HEK293T (cell line): Measurements from ENCODE around the gene HTT-AS.
A peak's percentile ranks its signal among the peaks of the same experiment; 100 is the strongest.
"Not testable (repeated sequence)": the region's sequence is repeated elsewhere in the genome, so short reads cannot be mapped to it uniquely, and the experiment has no call there.

Experiments
- CTCF ChIA-PET: fragments of 350-600 bp; formaldehyde crosslinking; extraction: SDS; loops from one replicate; lab custom pipeline; 2021; ENCODE audit warnings: antibody characterized with exemption, inconsistent platforms; lab: Yijun Ruan, JAX
- POLR2A ChIA-PET: fragments of 350-600 bp; formaldehyde crosslinking; extraction: SDS; loops from one replicate; lab custom pipeline; 2020; ENCODE audit warnings: antibody characterized with exemption, inconsistent platforms; lab: Yijun Ruan, JAX
- DNase-seq: peaks from one replicate; pipeline ENCODE4 v3.0.0; 2012; ENCODE audit warnings: mixed read lengths; ENCODE audit errors: extremely low spot score
- ARNT ChIP-seq: fragments of 450-650 bp; IDR thresholded peaks from 2 replicates; pipeline ENCODE4 v1.6.1; 2017; ENCODE audit warnings: mild to moderate bottlenecking
- BHLHE40 ChIP-seq: fragments of 450-650 bp; IDR thresholded peaks from 2 replicates; pipeline ENCODE4 v1.6.1; 2016; ENCODE audit warnings: mild to moderate bottlenecking, moderate library complexity, borderline replicate concordance
- CTBP1 ChIP-seq: fragments of 450-650 bp; IDR thresholded peaks from 2 replicates; pipeline ENCODE4 v1.6.1; 2016; ENCODE audit warnings: borderline replicate concordance
- ELF4 ChIP-seq: fragments of 450-650 bp; IDR thresholded peaks from 2 replicates; pipeline ENCODE4 v1.6.1; 2017; ENCODE audit warnings: antibody characterized with exemption
- FOXA1 ChIP-seq: fragments of 450-650 bp; IDR thresholded peaks from 2 replicates; pipeline ENCODE4 v1.6.1; 2016; ENCODE audit warnings: mild to moderate bottlenecking
- FOXK2 ChIP-seq: fragments of 450-650 bp; IDR thresholded peaks from 2 replicates; pipeline ENCODE4 v1.6.1; 2016; ENCODE audit warnings: mild to moderate bottlenecking
- FOXM1 ChIP-seq: fragments of 450-650 bp; IDR thresholded peaks from 2 replicates; pipeline ENCODE4 v1.6.1; 2017; ENCODE audit warnings: mild to moderate bottlenecking, borderline replicate concordance
- HDGF ChIP-seq: fragments of 450-650 bp; IDR thresholded peaks from 2 replicates; pipeline ENCODE4 v1.6.1; 2017; ENCODE audit warnings: antibody characterized with exemption, borderline replicate concordance
- L3MBTL2 ChIP-seq: fragments of 450-650 bp; conservative IDR thresholded peaks from 2 replicates; pipeline ENCODE4 v1.6.1; 2016; ENCODE audit warnings: mild to moderate bottlenecking
- LEF1 ChIP-seq: fragments of 450-650 bp; IDR thresholded peaks from 2 replicates; pipeline ENCODE4 v1.6.1; 2017; ENCODE audit warnings: mild to moderate bottlenecking, borderline replicate concordance
- NFRKB ChIP-seq: fragments of 450-650 bp; IDR thresholded peaks from 2 replicates; pipeline ENCODE4 v1.6.1; 2016; ENCODE audit warnings: mild to moderate bottlenecking, moderate library complexity
- PKNOX1 ChIP-seq: fragments of 450-650 bp; IDR thresholded peaks from 2 replicates; pipeline ENCODE4 v1.6.1; 2016
- SP1 ChIP-seq: fragments of 450-650 bp; IDR thresholded peaks from 2 replicates; pipeline ENCODE4 v1.6.1; 2017
- SUZ12 ChIP-seq: fragments of 450-650 bp; IDR thresholded peaks from 2 replicates; pipeline ENCODE4 v1.6.1; 2016; ENCODE audit warnings: mild to moderate bottlenecking
- TARDBP ChIP-seq: fragments of 450-650 bp; IDR thresholded peaks from 2 replicates; pipeline ENCODE4 v1.6.1; 2016
- ZNF384 ChIP-seq: fragments of 450-650 bp; IDR thresholded peaks from 2 replicates; pipeline ENCODE4 v1.6.1; 2016

HTT-AS gene

GRCh38 chr4:3108211-3108610 is 33.9 kb upstream of the HTT-AS start:
- DNase-seq = no peak
- ChIA-PET POLR2A (no interaction called here), CTCF (interaction anchor here (1.1 kb wide), 1 partner anchor 9 kb away, joined by 3 read pairs; no protein-coding TSS in a partner anchor)
- TF ChIP-seq FOXA1 (no peak), FOXK2 (no peak), CTBP1 (no peak)

DNA sequence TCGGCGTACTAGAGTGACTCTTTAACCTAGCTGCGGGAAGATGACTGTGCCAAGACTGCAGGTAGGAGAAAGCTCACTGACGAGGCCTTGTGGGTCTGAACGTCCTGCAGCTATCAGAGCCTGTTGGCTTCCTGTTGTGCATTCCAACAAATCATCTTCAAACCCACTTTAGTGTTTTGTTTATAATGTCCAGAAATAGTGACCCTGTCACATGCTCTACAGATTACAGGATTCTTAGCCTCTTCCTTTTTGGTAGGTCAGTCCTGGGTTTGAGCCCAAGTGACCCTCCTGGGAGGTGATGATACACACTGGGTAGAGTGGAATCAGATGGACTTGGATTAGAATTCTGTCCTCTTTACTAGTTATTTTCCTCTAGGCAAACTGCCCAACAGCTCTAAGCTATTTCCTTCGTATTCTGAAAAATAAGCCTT is 33.4 kb upstream of the HTT-AS start:
- ChIA-PET CTCF (interaction anchor here (0.7 to 1.1 kb wide), 3 partner anchors 9 to 238 kb away, joined by 3 to 5 read pairs (median 3); no protein-coding TSS in a partner anchor), POLR2A (no interaction called here)
- TF ChIP-seq L3MBTL2 = no peak
- TF ChIP-seq HDGF = no peak
- no peak for TF ChIP-seq SUZ12
- TF ChIP-seq CTBP1 = no peak
- TF ChIP-seq ZNF384 = no peak
- no peak for TF ChIP-seq FOXM1
- no peak for TF ChIP-seq TARDBP
- no peak for TF ChIP-seq ARNT
- TF ChIP-seq PKNOX1 = no peak
- no peak for TF ChIP-seq BHLHE40
- no peak for TF ChIP-seq FOXA1
- TF ChIP-seq FOXK2 = no peak
- no peak for TF ChIP-seq LEF1
- no peak for DNase-seq

- POLR2A ChIA-PET = no interaction called here
Measured at GRCh38 chr4:3107271-3107670, 32.9 kb upstream of the HTT-AS start.

GRCh38 chr4:3106339-3107186 is 32.2 kb upstream of the HTT-AS start:
- ChIA-PET POLR2A (no interaction called here), CTCF (interaction anchor here (0.8 to 0.9 kb wide), 2 partner anchors 9 to 17 kb away, joined by 3 to 5 read pairs; no protein-coding TSS in a partner anchor)
- DNase-seq = peak; percentile 92
- TF ChIP-seq CTBP1 (no peak), PKNOX1 (peak; percentile 90), SP1 (no peak), L3MBTL2 (no peak), HDGF (no peak), FOXM1 (no peak), LEF1 (no peak)

More at GRCh38 chr4:3107271-3107670, 32.9 kb upstream of the HTT-AS start:
- DNase-seq = no peak
- CTCF ChIA-PET = interaction anchor here (0.7 to 1.1 kb wide), 4 partner anchors 8 to 239 kb away, joined by 3 to 5 read pairs (median 3); no protein-coding TSS in a partner anchor
- no peak for TF ChIP-seq ARNT
- TF ChIP-seq ZNF384 = no peak
- TF ChIP-seq SP1 = no peak
- TF ChIP-seq FOXA1 = no peak
- TF ChIP-seq HDGF = no peak
- no peak for TF ChIP-seq ELF4
- TF ChIP-seq NFRKB = no peak
- no peak for TF ChIP-seq LEF1
- TF ChIP-seq FOXM1 = no peak
- TF ChIP-seq SUZ12 = no peak
- no peak for TF ChIP-seq FOXK2
- TF ChIP-seq PKNOX1 = no peak
- TF ChIP-seq CTBP1 = no peak
- no peak for TF ChIP-seq BHLHE40
- no peak for TF ChIP-seq L3MBTL2

GRCh38 chr4:3098346-3098745 is 24.0 kb upstream of the HTT-AS start:
- TF ChIP-seq ARNT (no peak), LEF1 (no peak), SUZ12 (no peak), ZNF384 (no peak), FOXK2 (no peak)
- POLR2A ChIA-PET = no interaction called here
- DNase-seq = no peak
- CTCF ChIA-PET = no interaction called here

DNA sequence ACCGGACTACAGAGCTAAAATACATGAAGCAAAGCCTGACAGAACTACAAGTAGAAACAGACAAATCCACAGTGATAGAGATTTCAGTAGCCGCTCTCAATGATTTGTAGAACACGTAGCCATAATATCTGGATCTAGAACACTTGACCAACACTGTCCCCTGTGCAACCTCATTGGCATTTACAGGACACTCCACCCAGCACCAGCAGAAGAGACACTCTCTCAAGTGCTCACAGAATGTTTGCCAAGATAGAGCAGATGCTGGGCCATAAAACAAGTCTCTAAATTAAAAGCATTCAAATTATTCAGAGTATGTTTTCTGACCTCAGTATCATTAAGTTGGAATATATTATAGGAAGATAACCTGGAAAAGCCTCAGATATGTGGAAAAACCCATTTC is 21.9 kb upstream of the HTT-AS start:
- DNase-seq = no peak
- ChIA-PET POLR2A (interaction anchor here (0.7 kb wide), 1 partner anchor 21 kb away, joined by 3 read pairs; no protein-coding TSS in a partner anchor), CTCF (no interaction called here)
- TF ChIP-seq FOXM1 (no peak), ZNF384 (no peak), FOXA1 (no peak), PKNOX1 (no peak), TARDBP (no peak), L3MBTL2 (no peak), CTBP1 (no peak), LEF1 (no peak), HDGF (no peak), ELF4 (no peak), NFRKB (no peak), BHLHE40 (no peak), SUZ12 (no peak), ARNT (no peak), SP1 (no peak), FOXK2 (no peak)

- DNase-seq, POLR2A ChIA-PET, CTCF ChIA-PET: not testable (repeated sequence)
Measured at GRCh38 chr4:3094701-3095100, 20.4 kb upstream of the HTT-AS start.
